HG03196 (cell line): ENCODE data around the gene UROC1.

Experiments used
- ATAC-seq: cut with Tn5 transposase; IDR thresholded peaks from one replicate; pipeline ENCODE4 v1.9.1; 2021; ENCODE audit not compliant: unreplicated experiment

Gene UROC1

DNA sequence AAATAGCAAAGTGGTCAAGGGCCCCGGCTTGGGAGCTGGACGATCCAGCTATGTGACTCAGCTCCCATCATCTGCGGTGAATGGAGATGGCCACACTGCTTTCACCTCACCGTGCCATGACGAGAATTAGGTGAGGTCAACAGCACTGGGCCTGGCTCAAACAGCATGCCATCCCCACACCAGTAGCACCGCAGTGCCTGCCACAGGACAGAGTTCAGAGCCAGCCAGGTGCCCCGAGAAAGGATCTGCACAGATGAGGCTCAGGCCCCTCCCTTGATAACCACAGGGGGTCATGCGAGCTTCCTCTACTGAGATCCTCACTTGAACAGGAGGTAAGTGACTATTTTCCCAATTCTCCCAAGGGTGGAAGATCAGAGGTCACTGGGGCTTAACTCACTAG lies 71.3 kb downstream of the UROC1 start:
- ATAC-seq: no peak

DNA sequence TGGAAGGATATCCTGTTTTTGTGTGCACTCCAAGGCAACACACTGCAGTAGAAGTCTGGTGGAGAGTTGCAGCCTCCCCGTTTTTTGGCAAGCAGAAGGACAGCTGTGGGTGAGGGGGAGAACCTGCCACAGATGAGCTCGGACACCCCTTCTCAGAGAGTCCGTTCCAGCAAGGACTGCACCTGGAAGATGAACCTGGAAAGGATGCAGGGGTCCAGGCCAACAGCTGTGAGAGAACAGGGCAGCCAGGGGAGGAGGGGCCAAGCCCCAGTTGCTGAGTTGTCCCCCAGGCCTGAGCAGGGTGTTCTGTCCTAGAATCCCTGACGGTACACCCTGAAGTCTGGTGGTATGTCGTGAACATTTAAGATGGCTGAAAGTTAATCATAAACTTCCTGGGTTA lies 72.1 kb downstream of the UROC1 start:
- no peak for ATAC-seq

DNA sequence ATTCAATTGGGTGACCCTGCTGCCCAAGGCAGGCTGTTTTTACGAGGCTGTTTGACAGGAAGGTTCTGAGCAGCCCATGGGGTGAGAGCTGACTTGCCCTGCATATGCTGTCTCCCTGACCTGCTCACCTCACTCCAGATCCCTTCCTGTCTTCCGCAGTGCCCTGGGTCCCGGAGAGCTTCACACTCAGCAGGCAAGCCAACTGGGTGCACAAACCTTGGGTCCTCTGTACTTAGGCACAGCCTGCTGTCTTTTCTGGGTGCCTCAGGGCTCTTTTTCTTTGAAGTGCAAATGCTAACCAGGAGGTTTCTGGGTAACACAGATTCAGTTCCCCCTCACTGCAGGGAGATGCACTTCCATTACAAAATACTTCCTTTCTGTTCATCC lies 74.7 kb downstream of the UROC1 start:
- ATAC-seq: no peak

DNA sequence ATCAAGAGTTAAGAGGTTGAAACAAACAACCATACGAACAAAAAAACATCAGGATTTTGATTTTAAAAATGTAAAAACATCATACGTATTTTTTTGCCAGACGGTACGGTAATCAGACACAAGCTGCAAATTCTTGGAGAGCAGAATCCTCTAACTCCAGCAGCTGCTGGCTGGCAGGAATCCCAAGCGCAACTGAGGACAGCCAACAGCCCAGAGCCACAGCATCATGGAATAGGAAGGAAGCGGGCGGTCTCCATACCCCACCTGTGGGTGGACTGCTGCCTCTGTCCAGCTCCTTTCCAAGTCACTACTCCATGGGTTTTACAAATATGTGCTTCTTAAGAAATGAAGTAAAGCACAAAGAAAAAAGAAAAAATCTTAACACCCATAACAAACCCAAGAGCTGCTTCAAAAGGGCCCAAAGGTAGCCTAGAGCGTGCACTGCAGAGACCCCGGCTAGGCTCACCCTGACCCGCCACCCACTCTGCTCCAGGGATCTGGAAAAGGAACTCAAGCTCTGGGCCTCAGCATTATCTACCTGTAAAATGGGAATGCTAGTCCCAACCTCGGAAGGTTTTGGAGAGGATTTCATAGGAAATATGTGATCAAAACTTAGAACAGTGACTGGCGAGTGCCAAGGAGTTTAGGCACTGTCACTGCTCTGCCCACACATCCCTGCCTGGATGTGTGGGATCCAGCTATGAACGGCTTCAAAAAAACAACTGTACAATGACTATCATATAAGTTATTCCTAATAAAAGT lies 75.3 kb downstream of the UROC1 start:
- ATAC-seq: no peak

DNA sequence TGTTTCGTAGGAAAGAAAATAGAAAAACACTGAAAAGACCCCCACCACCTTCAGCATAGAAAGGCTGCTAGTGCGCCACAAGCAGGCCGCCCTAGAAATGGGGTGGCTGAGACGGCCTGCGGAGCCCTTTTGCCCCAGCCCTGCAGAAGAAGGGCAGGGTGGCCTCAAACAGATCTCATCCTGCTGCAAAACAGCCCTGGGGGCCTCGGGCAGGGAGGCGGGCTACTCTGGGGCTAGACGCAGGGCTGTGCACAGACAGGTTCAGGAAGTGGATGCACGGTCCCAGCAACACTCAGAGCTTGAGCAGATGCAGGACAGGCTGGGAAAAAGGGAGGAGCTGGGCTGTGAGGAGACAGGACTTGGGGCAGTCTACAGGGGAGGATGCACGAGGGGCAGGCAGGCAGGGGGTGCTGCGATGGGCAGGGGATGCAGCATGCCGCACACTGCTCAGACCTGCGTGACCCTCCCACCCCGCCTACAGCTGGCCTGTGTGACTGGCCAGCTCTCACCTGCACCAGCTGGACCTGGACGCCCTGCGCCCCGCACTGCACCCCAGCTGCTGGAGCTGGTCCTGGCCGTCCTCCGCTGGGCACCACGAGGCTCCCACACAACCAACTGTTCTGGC lies 76.2 kb downstream of the UROC1 start:
- ATAC-seq: no peak

DNA sequence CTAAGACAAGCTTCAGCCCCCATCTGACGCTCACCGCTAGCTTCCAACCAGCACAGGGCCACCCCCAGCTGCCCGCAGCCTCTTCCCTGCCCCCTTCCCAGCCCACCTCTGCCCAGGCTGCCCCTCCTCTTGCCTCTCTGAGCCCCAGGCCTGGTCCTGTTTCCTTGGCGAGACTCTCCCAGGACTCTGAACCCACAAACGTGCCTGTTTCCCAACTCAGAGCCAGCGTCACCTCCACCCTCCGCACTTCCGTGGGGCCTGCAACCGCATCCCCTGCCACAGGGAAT lies 76.9 kb downstream of the UROC1 start:
- ATAC-seq: no peak

DNA sequence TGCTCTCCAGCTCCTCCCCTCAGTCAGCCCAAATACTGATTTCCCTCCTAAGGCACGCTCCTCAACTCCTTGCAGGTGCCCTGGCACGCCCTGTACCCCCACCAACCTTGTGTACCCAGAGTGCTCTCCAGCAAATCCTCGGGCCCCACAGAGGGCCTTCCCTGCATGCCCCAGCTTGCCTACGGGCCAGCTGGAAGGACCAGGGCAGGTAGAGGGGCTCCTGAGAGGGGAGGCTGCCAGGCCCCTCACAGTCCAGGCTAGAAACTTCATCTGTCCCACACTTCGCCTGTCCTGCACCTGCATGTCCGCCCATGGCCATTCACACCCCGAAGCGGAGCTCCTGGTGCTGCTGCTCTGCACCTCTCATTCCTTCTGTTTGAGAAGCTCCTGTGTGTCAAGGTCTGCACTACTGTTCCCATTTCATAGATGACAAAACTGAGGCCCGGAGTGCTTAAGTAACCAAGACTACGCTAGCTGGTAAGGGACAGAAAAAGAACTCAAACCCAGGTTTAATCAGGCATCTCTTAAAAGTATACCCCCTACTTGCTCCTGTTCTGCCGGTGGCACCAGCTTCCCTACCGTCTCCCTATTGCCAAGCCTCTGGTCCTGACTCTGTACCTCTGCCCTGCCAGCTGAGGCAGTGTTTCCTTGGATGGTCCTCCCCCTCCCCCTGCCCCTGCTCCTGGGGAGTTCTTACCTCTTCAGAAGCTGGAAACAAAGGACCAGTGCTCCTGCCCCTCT lies 77.4 kb downstream of the UROC1 start:
- ATAC-seq: no peak

DNA sequence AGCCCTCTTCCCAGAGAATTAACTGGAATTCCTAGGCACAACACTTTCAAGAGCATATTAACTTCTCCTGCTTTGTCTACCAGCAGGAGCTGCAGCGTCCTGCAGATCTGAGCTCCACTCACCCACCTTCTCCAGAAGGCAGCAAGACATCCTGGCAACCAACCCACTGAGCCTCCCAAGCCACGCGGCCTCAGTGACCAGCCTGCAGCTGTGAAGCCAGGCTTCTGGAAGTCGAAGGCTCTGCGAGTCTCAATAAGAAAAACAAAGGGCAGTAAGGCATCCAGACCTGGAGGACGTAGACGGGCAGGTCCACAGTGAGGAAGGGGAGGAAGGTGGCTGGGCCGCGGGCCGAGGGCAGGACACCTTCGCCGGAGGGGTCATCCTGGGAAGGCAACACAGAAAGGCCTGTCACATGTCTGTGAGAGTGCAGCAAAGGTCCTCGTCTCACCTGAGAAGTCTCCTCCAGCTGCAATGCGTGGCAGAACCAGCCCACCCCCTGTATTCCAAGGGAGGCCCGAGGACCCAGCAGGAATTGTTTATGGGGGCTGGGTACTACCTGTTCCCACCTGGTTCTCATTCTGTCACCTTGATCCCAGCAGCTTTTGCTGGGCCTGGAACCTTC lies 78.1 kb downstream of the UROC1 start:
- no peak for ATAC-seq

DNA sequence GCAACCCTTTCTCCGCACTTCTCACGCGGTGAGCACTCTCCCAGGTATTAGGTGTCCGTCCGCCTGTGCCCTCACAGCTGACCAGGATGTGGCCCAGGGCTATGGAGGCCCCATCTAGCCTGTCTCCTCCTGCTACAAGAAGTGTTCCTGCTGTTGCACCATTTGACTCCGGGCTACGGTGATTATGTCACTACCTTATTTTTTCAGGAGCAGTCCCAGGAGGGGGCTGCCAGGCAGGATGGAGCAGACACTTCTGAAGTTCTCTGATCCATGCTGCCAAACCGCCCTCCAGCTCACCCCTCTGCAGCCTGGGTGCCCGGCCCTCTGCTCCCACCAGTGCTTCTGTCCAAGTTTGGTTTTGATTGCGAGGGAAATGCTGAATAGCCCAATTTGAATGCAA lies 78.8 kb downstream of the UROC1 start:
- no peak for ATAC-seq

DNA sequence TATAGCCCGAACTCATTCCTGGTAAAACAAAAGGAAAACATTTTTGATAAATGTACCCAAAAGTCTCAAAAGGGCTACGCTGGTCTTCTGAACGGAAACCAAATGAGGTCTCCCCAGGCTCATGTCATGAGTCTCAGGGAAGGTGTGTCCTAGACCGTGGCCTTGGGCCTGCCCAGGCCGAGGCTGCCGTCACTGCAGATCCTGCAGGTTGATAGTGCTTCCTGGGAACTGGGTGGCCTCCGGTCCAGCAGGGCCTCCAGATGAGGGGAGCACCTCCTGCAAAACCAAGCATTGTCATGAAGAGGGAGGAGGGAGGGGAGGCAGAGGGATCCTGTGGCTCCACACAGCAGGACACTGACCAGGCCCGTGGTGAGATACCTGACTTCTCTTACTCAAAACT lies 79.4 kb downstream of the UROC1 start:
- no peak for ATAC-seq

DNA sequence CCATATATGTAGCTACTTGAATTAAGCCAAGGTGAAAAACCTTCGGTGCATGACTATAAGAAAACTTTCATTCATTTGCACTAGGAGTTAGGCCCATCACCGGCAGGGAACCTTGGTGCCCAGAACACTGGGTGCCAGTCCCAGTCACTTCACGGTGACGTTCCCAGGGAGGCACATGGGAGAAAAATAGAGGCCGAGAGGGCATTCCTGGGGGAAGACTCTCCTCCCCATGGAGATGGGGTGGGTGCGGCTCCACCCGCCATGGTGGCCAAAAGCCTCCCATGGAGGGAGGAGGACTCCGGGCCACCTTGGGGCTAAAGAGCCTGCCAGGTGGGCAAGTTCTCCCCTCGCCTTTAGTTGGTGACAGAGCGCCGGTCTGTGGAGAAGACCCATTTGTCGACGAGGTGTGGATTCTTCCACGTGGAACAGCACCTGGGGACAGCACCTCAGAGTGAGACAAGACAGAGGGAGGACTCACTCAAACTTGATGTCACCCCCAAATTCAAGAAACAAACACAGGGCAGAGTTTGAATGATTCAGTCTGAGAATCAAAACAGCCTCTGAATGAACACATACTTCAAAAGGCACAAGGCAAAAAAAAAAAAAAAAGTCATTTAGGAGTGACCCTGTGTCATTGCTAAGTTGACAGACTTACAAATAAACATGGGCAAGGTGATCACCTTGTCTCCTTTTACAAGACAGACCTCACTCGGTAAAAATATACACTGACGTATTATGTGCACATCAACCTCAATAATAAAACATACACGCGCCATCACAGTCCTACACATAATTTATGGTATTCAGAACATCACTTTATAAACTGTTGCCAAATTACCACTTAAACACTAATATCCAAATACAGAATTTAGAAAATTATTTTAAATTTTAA lies 80.5 kb downstream of the UROC1 start:
- no peak for ATAC-seq

DNA sequence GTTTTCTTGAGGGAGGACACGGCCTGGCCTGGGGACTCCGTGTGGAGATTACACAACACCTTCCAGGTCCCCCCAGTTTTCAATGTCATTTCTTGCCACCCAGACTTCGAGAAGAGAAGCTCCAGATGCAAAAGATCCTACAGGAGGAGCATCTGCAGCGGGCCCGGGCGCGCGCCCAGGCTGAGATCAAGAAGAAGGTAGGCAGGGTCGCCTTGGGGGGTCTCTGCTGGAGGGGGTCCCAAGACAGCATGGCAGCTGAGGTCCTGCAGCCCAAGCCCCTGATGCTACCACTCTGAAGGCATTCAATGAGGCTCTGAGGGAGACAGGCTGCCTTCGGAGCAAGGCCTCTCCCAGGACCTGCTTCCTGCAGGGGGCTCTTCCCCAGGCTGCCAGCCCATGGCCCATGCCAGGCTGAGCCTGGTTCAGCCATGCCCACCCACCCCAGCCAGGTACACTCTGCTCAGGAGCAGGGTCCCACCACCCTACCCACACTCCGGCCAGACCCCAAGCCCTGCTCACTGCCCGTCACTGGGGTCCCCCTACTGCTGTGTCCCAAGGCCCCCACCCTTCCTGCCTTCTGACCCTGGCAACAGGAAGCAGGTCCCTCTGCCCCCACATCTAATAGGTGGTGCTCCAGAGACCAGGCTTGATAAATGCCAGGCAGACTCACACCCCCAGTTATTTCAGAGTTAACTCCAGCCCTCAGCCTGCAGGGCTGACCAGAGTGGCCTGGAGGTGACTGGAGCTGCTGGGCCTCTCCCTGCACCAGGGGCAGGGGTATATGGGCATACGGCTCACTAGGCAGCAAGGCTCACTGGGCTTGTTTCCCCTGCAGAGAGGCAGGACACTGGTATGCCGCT lies 81.9 kb downstream of the UROC1 start:
- no peak for ATAC-seq

DNA sequence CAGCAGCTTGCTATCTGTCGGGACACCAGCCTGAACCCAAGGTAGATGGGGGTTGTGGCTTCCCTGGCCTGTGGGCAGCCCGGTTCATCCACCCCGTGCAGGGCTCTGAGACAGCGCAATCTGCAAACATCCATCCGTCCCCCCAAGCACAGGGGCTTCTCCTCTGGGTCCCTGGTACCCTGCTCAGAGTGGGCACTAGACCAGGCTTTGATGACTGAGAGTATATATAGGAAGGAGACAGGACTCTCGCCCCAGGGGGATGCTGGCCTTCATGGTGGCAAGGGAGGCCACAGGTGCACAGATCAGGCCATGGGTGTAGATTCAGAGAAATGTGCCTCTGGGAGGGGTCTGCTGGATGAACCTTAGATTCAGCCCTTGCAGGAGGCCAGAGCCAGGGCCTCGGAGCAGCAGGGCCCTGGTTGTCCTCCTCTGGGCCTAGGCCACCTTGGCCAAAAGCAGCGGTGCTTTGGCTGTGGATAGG lies 82.6 kb downstream of the UROC1 start:
- ATAC-seq: no peak

DNA sequence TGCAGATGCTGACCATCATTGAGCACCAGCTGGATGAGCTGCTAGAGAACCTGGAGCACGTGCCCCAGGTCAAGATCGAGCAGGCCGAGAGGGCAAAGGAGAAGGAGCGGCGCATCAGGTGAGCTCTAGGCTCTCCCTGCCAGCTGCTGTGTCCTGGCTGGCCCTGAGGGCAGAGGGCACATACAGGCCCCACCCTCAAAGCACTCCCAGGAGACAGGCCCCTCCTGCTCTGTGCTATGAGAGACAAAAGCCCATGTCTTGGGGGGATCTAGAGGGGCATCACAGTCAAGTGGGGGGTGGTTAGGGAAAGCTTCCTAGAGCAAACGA lies 83.3 kb downstream of the UROC1 start:
- no peak for ATAC-seq

DNA sequence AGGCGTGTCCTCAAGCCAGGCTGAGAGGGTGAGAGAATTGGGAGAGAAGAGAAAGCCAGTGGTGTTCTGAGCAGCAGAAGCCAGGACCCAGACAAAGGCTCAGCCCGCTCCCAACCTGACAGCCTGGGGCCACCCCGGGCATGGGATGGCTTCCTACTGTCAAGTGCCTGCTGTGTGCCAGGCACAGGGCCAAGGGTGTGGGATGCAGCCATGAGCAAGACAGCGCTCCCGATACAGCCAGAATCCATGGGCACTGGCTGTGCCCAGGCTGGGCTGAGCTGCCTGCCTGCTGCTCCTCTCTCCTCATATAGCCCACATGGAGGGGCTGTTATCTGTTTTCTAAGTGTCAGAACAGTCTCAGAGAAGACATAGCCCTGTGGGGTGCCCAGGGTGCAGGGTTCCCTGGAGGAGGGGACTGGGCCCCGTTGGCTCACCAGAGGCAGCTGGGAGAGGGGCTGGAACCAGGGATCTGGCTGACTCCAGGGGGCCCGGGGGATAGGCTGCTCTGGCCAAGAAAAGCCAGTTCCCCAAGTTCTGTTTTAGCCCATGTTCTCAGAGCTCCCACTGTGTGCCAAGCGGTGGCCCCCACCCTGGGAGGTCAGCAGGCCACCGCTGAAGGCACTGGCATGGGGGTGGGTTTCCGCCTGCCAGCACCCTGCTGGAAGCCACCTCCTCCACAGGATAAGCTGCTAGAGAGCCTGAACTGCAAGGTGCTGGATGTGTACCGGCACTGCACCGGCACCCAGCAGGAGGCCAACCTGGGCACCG lies 83.9 kb downstream of the UROC1 start:
- no peak for ATAC-seq

DNA sequence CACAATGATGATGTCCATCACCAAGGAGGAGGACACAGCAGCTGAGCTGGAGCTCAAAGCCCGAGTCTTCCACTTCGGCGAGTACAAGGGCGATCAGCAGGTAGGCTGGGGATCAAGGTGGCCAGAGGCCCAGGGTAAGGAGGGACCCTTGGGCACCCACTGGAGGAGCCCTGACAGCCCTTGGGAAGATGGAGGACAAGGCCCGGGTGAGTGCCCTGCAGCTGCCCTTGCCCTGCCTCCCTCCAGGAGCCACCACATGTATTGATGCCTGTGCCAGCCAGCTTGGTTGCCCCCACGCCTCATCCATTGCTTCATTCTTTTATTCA lies 84.5 kb downstream of the UROC1 start:
- ATAC-seq: no peak

DNA sequence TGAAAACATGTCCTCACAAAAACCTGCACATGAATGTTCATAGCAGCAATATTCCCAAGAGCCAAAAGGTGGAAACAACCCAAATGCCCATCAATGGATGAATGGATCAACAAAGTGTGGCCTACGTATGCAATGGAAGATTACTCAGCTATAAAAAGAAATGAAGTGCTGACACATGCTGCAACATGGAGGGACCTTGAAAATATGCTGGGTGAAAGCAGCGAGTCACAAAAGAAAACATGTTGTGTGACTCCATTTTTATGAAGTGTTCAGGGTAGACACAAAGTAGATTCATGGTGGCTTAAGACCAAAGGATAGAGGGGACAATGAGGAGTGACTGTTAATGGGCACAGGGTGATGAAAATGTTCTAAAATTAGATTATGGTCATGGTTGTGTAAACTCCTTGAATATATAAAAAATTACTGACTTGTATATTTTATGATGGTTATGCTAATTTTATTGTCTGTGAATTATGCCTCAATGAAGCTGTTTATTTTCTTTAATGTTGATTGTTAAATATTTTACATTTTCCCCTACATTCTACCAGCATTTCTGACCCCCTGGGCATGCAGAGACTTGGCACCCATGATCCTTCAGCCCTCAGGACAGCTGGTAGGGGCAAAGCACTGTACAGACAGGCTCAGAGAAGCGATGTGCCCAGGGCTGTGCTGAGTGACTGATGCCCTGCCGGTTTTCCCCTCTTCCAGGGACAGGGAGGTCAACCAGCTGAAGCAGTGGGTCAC lies 85.0 kb downstream of the UROC1 start:
- no peak for ATAC-seq
